NCI-H146 treated with DMSO at 0.1 percent for 48 hours (cell line): ENCODE data around the gene ACTN1.

Experiments
- DNase-seq: peaks from one replicate; lab custom pipeline; 2025; ENCODE audit not compliant: unreplicated experiment; lab: John Stamatoyannopoulos, UW

The ACTN1 gene

DNA sequence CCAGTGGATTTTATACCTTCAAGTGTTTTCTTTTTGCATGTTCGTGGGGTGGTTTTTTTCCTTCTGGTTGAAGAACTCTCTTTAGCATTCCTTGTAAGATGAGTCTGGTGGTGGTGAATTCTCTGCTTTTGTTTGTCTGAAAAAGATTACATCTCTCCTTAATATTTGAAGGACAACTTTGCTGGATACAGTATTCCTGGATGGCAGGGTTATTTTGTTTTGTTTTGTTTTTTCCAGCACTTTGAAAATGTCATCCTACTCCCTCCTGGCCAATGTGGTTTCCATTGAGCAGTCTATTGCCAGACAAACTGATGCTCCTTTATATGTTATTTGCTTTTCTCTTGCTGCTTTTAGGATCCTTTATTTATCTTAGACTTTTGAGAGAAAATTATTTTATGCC lies 143.0 kb downstream of the ACTN1 start:
- no peak for DNase-seq

DNA sequence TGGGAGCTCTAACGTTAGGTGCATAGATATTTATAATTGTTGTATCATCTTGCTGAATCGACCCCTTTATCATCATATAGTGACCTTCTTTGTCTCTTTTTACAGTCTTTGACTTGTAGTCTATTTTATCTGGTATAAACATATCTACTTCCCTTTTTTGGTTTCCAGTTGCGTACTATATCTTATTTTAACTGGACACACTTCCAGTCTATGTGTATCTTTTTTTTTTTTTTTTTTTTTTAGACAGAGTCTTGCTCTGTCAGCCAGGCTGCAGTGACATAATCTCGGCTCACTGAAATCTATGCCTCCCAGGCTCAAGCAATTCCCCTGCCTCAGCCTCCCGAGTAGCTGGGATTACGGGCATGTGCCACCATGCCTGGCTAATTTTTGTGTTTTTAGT lies 144.3 kb downstream of the ACTN1 start:
- no peak for DNase-seq

GRCh38 chr14:68828698-68829097 lies 150.4 kb downstream of the ACTN1 start:
- DNase-seq: no peak

- no peak for DNase-seq
Measured at GRCh38 chr14:68825729-68826128, 153.4 kb downstream of the ACTN1 start.

DNA sequence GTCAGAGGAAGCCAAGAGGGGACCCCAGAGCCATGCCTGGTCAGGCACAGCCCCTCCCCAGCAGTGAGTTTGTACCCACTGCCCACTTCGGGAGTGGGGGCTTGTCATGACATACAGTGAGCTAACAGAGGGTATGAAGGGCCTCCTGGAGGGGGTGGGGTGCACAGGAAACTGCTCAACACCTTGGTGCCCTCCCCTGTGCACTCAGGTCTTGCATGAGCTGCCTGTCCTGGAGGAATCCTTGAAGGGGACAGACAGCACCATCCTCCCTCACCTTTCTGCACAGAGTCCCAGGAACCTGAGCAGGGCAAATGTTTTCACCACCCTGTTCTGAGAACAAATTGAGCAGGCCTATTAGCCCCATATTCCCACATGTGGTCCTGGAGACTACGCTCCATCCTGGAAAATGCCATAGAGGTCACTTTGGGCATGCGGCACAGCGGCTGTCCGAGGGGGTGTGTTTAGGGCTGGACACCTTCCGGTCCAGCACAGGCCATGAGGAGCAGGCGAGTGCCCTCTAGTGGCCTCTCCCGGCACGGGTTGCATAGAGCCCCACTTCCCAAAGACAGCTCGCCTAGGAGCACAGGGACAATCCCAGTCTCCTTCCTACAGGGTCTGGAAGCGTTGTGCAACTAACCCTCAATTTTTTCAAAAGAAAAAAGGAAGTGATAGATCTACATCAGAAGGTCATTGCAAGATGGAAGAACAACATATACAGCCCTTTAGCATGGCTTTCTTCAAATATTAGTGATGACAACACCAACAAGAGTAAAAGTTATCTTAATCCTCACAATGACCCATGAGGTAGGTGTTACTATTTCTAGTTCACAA lies 154.4 kb downstream of the ACTN1 start:
- DNase-seq: no peak

DNA sequence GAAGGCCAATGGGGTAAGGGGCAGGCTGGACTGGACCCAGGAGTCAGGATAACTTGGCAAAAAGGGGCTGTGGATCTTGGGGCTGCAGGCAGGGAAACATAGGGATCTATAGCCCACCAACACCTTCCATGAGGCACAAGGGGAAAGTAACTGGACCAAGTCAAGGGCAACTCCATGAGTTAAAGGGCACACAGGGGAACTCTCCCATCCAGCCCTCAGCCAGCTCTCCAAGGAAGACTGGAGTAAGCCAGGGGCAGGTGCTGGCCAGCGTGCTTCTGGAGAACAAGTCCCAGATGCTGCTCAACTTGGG lies 154.9 kb downstream of the ACTN1 start:
- DNase-seq: no peak
